CD4-positive, alpha-beta T cell (primary cell): ENCODE results near the gene CAMKK2. TPM values are rescaled to one million over a fixed set of nuclear protein-coding genes. Genes with fewer than 3 reads are reported as not detected.

Source experiments
- ATAC-seq: fragments of 200-7000 bp; cut with Tn5 transposase; one replicate; pipeline ENCODE4 v1.10.0; 2022; ENCODE audit warnings: mild to moderate bottlenecking; ENCODE audit not compliant: poor library complexity
- CTCF ChIA-PET: fragments of 350-600 bp; sonication (Branson Sonifier 250); formaldehyde crosslinking; loops from one replicate; lab custom pipeline; 2021; ENCODE audit warnings: antibody characterized with exemption, inconsistent platforms; lab: Charles Lee
- POLR2A ChIA-PET: fragments of 350-600 bp; sonication (Branson Sonifier 250); formaldehyde crosslinking; loops from one replicate; lab custom pipeline; 2021; ENCODE audit warnings: antibody characterized with exemption, inconsistent platforms; lab: Charles Lee
- DNase-seq, 14 experiments: peaks; one replicate each; pipeline ENCODE4 v3.0.0-alpha.2; 2013 to 2020; ENCODE audit warnings: mixed read lengths in 2 of 14
- H3K27ac ChIP-seq, 2 donors: one replicate each; pipeline versions ENCODE4 v1.5.1 to v1.7.0; 2013; ENCODE audit warnings: low read length in 2 of 2, low read depth in 1 of 2, mild to moderate bottlenecking in 1 of 2
- H3K27me3 ChIP-seq, 2 experiments: 1 replicate in 1 of 2; 2 replicates in 1 of 2; pipeline versions ENCODE4 v1.6.1 to v1.7.0; 2013; ENCODE audit warnings: low read length in 2 of 2, control low read depth in 1 of 2, mild to moderate bottlenecking in 1 of 2, moderate library complexity in 1 of 2; ENCODE audit not compliant: insufficient read depth in 2 of 2, control insufficient read depth in 1 of 2
- H3K36me3 ChIP-seq: one replicate; pipeline ENCODE4 v1.6.1; 2013; ENCODE audit warnings: low read length, control low read depth; ENCODE audit not compliant: insufficient read depth
- H3K4me1 ChIP-seq: one replicate; pipeline ENCODE4 v1.6.1; 2013; ENCODE audit warnings: low read length, control low read depth; ENCODE audit not compliant: insufficient read depth
- H3K4me3 ChIP-seq: one replicate; pipeline ENCODE4 v1.5.1; 2013; ENCODE audit warnings: mild to moderate bottlenecking, low read length, moderate library complexity
- H3K9me3 ChIP-seq, 2 experiments: 1 replicate in 1 of 2; 2 replicates in 1 of 2; pipeline versions ENCODE4 v1.6.1 to v1.7.0; 2013; ENCODE audit warnings: low read length in 2 of 2, mild to moderate bottlenecking in 2 of 2, control low read depth in 1 of 2, moderate library complexity in 1 of 2; ENCODE audit not compliant: control insufficient read depth in 1 of 2, insufficient read depth in 1 of 2
- H3K27ac Mint-ChIP-seq: one replicate; pipeline ENCODE4 v1.8.0; 2020; ENCODE audit warnings: mixed read lengths
- H3K27me3 Mint-ChIP-seq: one replicate; pipeline ENCODE4 v1.8.0; 2021; ENCODE audit warnings: mixed read lengths
- H3K36me3 Mint-ChIP-seq: one replicate; pipeline ENCODE4 v1.8.0; 2021; ENCODE audit warnings: low read depth, mixed read lengths
- H3K4me1 Mint-ChIP-seq: one replicate; pipeline ENCODE4 v1.8.0; 2021; ENCODE audit warnings: low read depth, mixed read lengths
- H3K4me3 Mint-ChIP-seq: one replicate; pipeline ENCODE4 v1.8.0; 2020; ENCODE audit warnings: mild to moderate bottlenecking, mixed read lengths
- H3K9me3 Mint-ChIP-seq: one replicate; pipeline ENCODE4 v1.8.0; 2020; ENCODE audit warnings: mixed read lengths
- intact Hi-C, 2 experiments: fragments of 100-400 bp; cut with DNase I in 1 of 2; cut with micrococcal nuclease in 1 of 2; formaldehyde crosslinking; loops; one replicate each; pipeline versions ENCODE4 v1.15.1 to v1.9.0; 2023 to 2025; cut with DNase I, micrococcal nuclease
- total RNA-seq, 174 experiments: library from RNA in 2 of 174; stranded (reverse) in 2 of 174; gene quantifications; one replicate each; pipeline ENCODE4 v1.2.3 and lab custom pipeline; 2021 to 2026
- TF ChIP-seq, protein P1 (sequence below): fragments of 200-600 bp; IDR thresholded peaks from one replicate; pipeline ENCODE4 v1.8.0; 2022; ENCODE audit warnings: antibody characterized with exemption, mild to moderate bottlenecking

CAMKK2 gene
- total RNA-seq, 2 experiments from 2014 or later, result 6.7 to 6.8 TPM

DNA sequence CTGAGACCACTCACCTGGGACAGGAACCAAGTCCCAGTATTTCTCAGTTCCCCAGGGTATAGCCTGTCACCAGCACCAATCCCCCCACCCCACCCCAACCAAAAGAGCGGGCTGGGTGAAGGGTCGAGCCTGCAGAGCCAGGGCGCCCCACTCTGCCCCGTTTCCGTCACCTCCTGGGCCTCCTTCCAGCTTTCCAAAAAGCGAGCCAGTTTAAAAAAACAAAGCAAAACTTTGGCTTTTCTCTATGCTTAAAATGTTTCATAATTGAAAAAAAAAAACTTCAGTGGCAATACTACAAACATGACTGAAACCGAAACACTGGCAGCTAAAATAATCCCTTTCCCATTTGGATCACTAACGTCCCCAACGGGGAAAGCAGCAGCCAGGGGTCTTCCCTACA lies 7.5 kb downstream of the CAMKK2 start:
- Histone ChIP-seq H3K27ac (no peak overlapping the region), H3K27me3 (no peaks in the 10 kb centered on the region), H3K36me3 (peaks cover 5% of the 10 kb centered on the region), H3K4me1 (peaks cover 13% of the 10 kb centered on the region), H3K4me3 (no peak overlapping the region), H3K9me3 (no peaks in the 10 kb centered on the region)
- Mint-ChIP-seq H3K27me3 (no peaks in the 10 kb centered on the region), H3K9me3 (no peaks in the 10 kb centered on the region), H3K4me3 (no peak overlapping the region), H3K4me1 (peaks cover 15% of the 10 kb centered on the region), H3K36me3 (no peaks in the 10 kb centered on the region), H3K27ac (no peak overlapping the region)
- intact Hi-C loops, result no loop called here
- TF ChIP-seq, protein P1, sequence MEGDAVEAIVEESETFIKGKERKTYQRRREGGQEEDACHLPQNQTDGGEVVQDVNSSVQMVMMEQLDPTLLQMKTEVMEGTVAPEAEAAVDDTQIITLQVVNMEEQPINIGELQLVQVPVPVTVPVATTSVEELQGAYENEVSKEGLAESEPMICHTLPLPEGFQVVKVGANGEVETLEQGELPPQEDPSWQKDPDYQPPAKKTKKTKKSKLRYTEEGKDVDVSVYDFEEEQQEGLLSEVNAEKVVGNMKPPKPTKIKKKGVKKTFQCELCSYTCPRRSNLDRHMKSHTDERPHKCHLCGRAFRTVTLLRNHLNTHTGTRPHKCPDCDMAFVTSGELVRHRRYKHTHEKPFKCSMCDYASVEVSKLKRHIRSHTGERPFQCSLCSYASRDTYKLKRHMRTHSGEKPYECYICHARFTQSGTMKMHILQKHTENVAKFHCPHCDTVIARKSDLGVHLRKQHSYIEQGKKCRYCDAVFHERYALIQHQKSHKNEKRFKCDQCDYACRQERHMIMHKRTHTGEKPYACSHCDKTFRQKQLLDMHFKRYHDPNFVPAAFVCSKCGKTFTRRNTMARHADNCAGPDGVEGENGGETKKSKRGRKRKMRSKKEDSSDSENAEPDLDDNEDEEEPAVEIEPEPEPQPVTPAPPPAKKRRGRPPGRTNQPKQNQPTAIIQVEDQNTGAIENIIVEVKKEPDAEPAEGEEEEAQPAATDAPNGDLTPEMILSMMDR, result no peak
- DNase-seq (no peak), ATAC-seq (no peak)
- ChIA-PET CTCF (no interaction called here), POLR2A (no interaction called here)

DNA sequence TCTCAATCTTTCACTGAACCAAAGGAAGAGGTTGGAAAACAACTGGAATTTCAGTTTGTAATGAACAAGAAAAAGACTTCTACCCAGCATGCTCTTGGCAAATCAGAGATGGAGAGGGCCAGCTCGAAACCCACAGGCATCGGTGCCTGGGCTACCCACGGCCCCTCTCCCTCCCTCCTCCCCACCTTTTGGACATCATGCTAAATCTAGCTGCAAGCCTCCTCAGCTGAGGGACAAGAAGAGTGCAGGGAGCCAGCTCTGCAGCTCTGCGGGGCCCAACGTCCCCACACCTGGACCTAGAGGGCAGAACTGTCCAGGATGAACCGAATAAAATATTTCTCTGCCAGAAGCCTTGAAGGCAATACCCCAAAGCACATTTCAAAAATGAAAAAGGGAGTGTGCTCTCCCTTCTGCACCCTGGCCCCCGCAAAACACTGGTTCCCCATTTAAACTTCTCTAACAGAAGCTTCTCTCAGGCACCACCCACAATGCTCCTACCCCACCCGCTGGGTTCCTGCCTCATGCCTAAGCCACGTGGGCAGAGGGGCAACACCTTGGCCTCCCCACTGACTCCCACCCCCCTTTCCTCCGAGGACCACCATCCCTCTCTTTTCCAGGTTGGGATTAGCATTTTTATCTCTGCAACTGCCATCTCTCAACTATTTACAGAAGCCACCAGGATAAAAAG lies 8.2 kb downstream of the CAMKK2 start:
- CTCF ChIA-PET, result no interaction called here
- H3K9me3 Mint-ChIP-seq, result no peaks in the 10 kb centered on the region
- no peak overlapping the region for H3K27ac Mint-ChIP-seq
- TF ChIP-seq, protein P1, result no peak
- no peaks in the 10 kb centered on the region for H3K9me3 ChIP-seq
- no peak overlapping the region for H3K4me3 Mint-ChIP-seq
- DNase-seq, result no peak
- POLR2A ChIA-PET, result interaction anchor here (1.2 kb wide), 1 partner anchor 17 kb away, joined by 3 read pairs; no protein-coding TSS in a partner anchor
- no peak for ATAC-seq
- H3K4me3 ChIP-seq, result no peak overlapping the region
- H3K27me3 Mint-ChIP-seq, result no peaks in the 10 kb centered on the region
- no peak overlapping the region for H3K27ac ChIP-seq
- H3K36me3 ChIP-seq, result peaks cover 5% of the 10 kb centered on the region
- no peaks in the 10 kb centered on the region for H3K36me3 Mint-ChIP-seq
- peaks cover 15% of the 10 kb centered on the region for H3K4me1 Mint-ChIP-seq
- H3K27me3 ChIP-seq, result no peaks in the 10 kb centered on the region
- intact Hi-C loops, result no loop called here
- peaks cover 8% of the 10 kb centered on the region for H3K4me1 ChIP-seq

DNA sequence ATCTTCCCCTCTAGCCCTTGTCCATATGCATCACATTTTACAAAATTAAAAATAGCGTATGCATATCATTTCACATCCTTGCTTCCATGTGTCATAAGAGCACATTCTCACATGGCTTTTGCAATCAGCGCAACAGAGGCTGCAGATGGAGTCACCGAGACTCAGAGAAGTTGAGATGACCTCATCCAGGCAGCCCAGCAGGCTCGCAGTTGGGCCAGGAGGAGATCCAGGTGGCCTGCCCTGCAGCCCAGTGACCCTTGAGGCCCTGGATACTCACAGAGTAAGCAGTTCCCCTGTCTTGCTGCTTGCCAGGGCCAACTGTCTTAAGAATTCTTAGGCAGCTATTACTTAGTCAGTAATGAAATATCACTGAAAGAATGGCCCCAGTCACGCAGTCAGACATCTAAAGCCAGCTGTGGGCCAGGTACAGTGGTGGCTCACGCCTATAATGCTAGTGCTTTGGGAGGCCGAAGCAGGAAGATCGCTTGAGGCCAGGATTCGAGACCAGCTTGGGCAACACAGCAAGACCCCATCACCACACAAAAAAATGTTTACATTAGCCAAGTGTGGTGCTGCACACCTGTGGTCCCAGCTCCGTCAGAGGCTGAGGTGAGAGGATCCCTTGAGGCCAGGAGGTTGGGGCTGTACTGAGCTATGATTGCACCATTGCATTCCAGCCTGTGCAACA lies 9.1 kb downstream of the CAMKK2 start:
- H3K9me3 Mint-ChIP-seq, result no peaks in the 10 kb centered on the region
- POLR2A ChIA-PET, result interaction anchor here (1.2 kb wide), 1 partner anchor 18 kb away, joined by 3 read pairs; no protein-coding TSS in a partner anchor
- H3K4me1 ChIP-seq, result peaks cover 8% of the 10 kb centered on the region
- no peak overlapping the region for H3K4me3 ChIP-seq
- DNase-seq (peak in 2 of 14 experiments; percentile 44 to 59), ATAC-seq (no peak)
- H3K27me3 Mint-ChIP-seq, result no peaks in the 10 kb centered on the region
- CTCF ChIA-PET, result no interaction called here
- H3K27me3 ChIP-seq, result no peaks in the 10 kb centered on the region
- no peak overlapping the region for H3K4me3 Mint-ChIP-seq
- H3K27ac ChIP-seq, result no peak overlapping the region
- H3K9me3 ChIP-seq, result no peaks in the 10 kb centered on the region
- no peak overlapping the region for H3K27ac Mint-ChIP-seq
- peaks cover 5% of the 10 kb centered on the region for H3K36me3 ChIP-seq
- intact Hi-C loops, result no loop called here
- H3K4me1 Mint-ChIP-seq, result peaks cover 15% of the 10 kb centered on the region
- TF ChIP-seq, protein P1, result no peak
- H3K36me3 Mint-ChIP-seq, result no peaks in the 10 kb centered on the region
